Hepatocyte (in vitro differentiated cells): ENCODE data around the gene ZNG1E. TPM values are rescaled to one million over a fixed set of nuclear protein-coding genes. Genes with fewer than 3 reads are reported as not detected.
A peak's percentile ranks its signal among the peaks of the same experiment; 100 is the strongest.
"Not testable (repeated sequence)": the region's sequence is repeated elsewhere in the genome, so short reads cannot be mapped to it uniquely, and the experiment has no call there.

Source experiments
- DNase-seq: peaks from one replicate; pipeline ENCODE4 v3.0.0-alpha.2; 2016; ENCODE audit warnings: low spot score
- H2AFZ ChIP-seq: fragments of 200-600 bp; sonication (generic); 2 replicates; pipeline ENCODE4 v1.6.0; 2016; ENCODE audit warnings: antibody characterized with exemption, mild to moderate bottlenecking
- H3K27ac ChIP-seq: fragments of 200-600 bp; sonication (generic); 2 replicates; pipeline ENCODE4 v1.5.1; 2016; ENCODE audit warnings: mild to moderate bottlenecking
- H3K27me3 ChIP-seq: fragments of 200-600 bp; sonication (generic); 2 replicates; pipeline ENCODE4 v1.6.1; 2016
- H3K36me3 ChIP-seq: fragments of 200-600 bp; sonication (generic); replicated peaks from 2 replicates; pipeline ENCODE4 v1.5.1; 2016; ENCODE audit warnings: low read depth; ENCODE audit not compliant: insufficient read depth
- H3K4me1 ChIP-seq: fragments of 200-600 bp; sonication (generic); 2 replicates; pipeline ENCODE4 v1.5.1; 2016; ENCODE audit warnings: mild to moderate bottlenecking, moderate library complexity; ENCODE audit not compliant: insufficient read depth
- H3K4me2 ChIP-seq: fragments of 200-600 bp; sonication (generic); 2 replicates; pipeline ENCODE4 v1.6.0; 2016
- H3K4me3 ChIP-seq: fragments of 200-600 bp; sonication (generic); 2 replicates; pipeline ENCODE4 v1.5.1; 2016; ENCODE audit warnings: mild to moderate bottlenecking
- H3K79me2 ChIP-seq: fragments of 200-600 bp; sonication (generic); 2 replicates; pipeline ENCODE4 v1.6.0; 2017; ENCODE audit warnings: mild to moderate bottlenecking
- H3K9me2 ChIP-seq: fragments of 200-600 bp; sonication (generic); replicated peaks from 2 replicates; pipeline ENCODE4 v1.6.0; 2017; ENCODE audit warnings: mild to moderate bottlenecking; ENCODE audit not compliant: insufficient read depth
- H3K9me3 ChIP-seq: fragments of 200-600 bp; sonication (generic); 2 replicates; pipeline ENCODE4 v1.5.1; 2016; ENCODE audit warnings: low read depth, mild to moderate bottlenecking
- H4K20me1 ChIP-seq: fragments of 200-600 bp; sonication (generic); 2 replicates; pipeline ENCODE4 v1.6.0; 2016; ENCODE audit warnings: mild to moderate bottlenecking; ENCODE audit not compliant: insufficient read depth, poor library complexity, severe bottlenecking
- WGBS: methylation state at CpG from one replicate; pipeline ENCODE4 v1.1.6; 2016; ENCODE audit warnings: low lambda C conversion rate; ENCODE audit errors: missing lambda C conversion rate; 5-methylcytosine and 5-hydroxymethylcytosine counted together
- polyA plus RNA-seq: library from polyadenylated mRNA; unstranded; fragments of >200 nt; fragmentation: Nextera tagmentation; extraction: Ambion mirVana; gene quantifications from 2 replicates; pipeline ENCODE4 v1.2.1, GENCODE V29; 2016
- total RNA-seq: library from RNA; depleted of rRNA; stranded (reverse); fragments of >200 nt; gene quantifications from 2 replicates; pipeline ENCODE4 v1.2.3, GENCODE V29; 2014
- TF ChIP-seq, protein P1 (sequence below): fragments of 200-600 bp; sonication (generic); IDR thresholded peaks from 2 replicates; pipeline ENCODE4 v1.5.1; 2016; ENCODE audit warnings: antibody characterized with exemption, mild to moderate bottlenecking; ENCODE audit not compliant: poor library complexity

Gene ZNG1E
- 71.8 and 77.7 TPM in 2 replicates for total RNA-seq
- polyA plus RNA-seq: 80.4 and 82.6 TPM in 2 replicates

DNA sequence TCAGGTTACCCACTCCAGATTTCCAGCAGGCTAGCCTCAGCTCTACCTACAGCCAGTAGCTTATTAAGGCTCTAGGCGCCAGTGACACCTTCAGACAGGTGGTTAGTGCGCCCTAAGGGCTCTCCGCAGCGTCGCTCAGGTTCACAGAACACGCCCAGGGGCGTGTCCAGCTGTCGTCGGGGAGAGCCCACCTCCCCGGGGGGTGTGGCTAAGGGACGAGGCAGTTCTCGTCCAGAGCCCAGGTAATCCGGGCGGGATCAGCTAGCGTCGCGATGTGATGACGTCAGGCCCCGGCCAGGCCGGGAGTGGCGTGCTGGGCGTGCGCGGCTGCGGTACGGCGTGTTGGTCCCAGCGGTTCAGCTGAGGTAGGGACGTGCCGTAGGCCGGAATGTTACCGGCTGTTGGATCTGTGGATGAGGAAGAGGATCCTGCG is at the start of gene ZNG1E:
Gene ZNG1E, plus strand, starts transcription at position 340 of the 433 bp plus-strand sequence. Its CDS starts 49 bp downstream, at position 389.
- Histone ChIP-seq H2AFZ (peak within 1 kb of the TSS; percentile 4), H3K27ac (peak within 1 kb of the TSS; percentile 80), H3K4me2 (peak within 1 kb of the TSS; percentile 72)
- H3K36me3 ChIP-seq, H3K4me1 ChIP-seq, H3K9me3 ChIP-seq, H3K79me2 ChIP-seq, H3K27me3 ChIP-seq, H3K9me2 ChIP-seq, H4K20me1 ChIP-seq, H3K4me3 ChIP-seq: not testable (repeated sequence)
- WGBS: 0% methylated on average over 21 of the region's 33 CpGs
- DNase-seq: peak; percentile 73

DNA sequence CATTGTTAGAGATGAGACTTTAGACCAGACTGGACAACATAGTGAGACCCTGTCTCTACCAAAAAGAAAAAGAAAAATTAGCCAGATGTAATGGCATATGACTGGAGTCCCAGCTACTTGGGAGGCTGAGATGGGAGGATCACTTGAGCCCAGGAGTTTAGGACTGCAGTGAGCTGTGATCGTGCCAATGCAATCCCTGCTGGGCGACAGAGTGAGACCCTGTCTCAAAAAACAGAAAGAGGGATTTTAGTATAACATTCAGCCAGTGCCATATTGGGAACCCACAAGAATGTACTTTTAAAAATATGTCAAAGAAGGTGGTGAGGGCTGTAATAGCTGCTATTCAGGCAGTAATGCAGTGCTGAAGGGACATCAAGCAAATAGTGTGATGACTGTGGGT is 2.1 kb upstream of the ZNG1E start:
- H3K27me3 ChIP-seq, H2AFZ ChIP-seq, H3K79me2 ChIP-seq, H3K4me2 ChIP-seq, H3K9me2 ChIP-seq, DNase-seq, H3K4me1 ChIP-seq, H3K36me3 ChIP-seq, H4K20me1 ChIP-seq, H3K9me3 ChIP-seq, H3K27ac ChIP-seq, H3K4me3 ChIP-seq: not testable (repeated sequence)
- WGBS: 79% methylated on average over 2 of the region's 2 CpGs

GRCh38 chr9:65675018-65675417 is 710 bp upstream of the ZNG1E start:
- not testable (repeated sequence) for H3K36me3 ChIP-seq, H3K9me2 ChIP-seq, H4K20me1 ChIP-seq, H3K4me2 ChIP-seq, H3K4me3 ChIP-seq, H3K27me3 ChIP-seq, H3K27ac ChIP-seq, H3K79me2 ChIP-seq, H3K9me3 ChIP-seq, H3K4me1 ChIP-seq, DNase-seq, H2AFZ ChIP-seq
- WGBS: 50% methylated on average over 4 of the region's 5 CpGs

DNA sequence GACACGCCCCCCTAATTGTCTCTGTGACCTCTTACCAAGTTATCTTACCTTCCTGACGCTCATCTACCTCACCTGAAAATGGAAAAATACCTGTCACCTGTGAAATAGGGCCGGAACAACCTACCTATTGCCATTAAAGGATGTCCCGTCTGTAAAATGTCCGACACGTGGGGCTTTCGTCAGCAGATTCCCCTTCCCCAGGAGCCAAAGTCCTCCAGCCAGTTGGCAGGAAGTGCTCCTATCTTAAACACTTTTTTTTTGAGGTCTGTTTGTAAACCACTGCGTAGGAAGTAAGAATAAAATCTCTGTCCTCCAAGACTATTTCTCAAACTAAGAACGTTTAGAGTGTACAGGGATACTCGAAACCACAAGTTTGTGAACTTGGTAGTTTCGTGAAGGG is 661 bp downstream of the ZNG1E start:
- H3K4me1 ChIP-seq, H2AFZ ChIP-seq, H4K20me1 ChIP-seq, H3K27me3 ChIP-seq, H3K4me3 ChIP-seq, H3K9me3 ChIP-seq, DNase-seq, H3K36me3 ChIP-seq, H3K9me2 ChIP-seq, H3K79me2 ChIP-seq: not testable (repeated sequence)
- Histone ChIP-seq H3K4me2 (peak overlapping the region; percentile 72), H3K27ac (peak overlapping the region; percentile 76)
- WGBS: 7% methylated on average over 3 of the region's 11 CpGs

- H3K9me3 ChIP-seq, H3K36me3 ChIP-seq, H4K20me1 ChIP-seq, H3K27me3 ChIP-seq, H2AFZ ChIP-seq, H3K79me2 ChIP-seq, H3K9me2 ChIP-seq, DNase-seq, H3K4me3 ChIP-seq, H3K27ac ChIP-seq, H3K4me1 ChIP-seq, H3K4me2 ChIP-seq: not testable (repeated sequence)
- TF ChIP-seq, protein P1, sequence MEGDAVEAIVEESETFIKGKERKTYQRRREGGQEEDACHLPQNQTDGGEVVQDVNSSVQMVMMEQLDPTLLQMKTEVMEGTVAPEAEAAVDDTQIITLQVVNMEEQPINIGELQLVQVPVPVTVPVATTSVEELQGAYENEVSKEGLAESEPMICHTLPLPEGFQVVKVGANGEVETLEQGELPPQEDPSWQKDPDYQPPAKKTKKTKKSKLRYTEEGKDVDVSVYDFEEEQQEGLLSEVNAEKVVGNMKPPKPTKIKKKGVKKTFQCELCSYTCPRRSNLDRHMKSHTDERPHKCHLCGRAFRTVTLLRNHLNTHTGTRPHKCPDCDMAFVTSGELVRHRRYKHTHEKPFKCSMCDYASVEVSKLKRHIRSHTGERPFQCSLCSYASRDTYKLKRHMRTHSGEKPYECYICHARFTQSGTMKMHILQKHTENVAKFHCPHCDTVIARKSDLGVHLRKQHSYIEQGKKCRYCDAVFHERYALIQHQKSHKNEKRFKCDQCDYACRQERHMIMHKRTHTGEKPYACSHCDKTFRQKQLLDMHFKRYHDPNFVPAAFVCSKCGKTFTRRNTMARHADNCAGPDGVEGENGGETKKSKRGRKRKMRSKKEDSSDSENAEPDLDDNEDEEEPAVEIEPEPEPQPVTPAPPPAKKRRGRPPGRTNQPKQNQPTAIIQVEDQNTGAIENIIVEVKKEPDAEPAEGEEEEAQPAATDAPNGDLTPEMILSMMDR: peak; percentile 23
- WGBS: 50% methylated on average over 2 of the region's 3 CpGs
These were observed 2.8 kb downstream of the ZNG1E start for GRCh38 chr9:65678533-65678932.

- not testable (repeated sequence) for DNase-seq, H3K4me3 ChIP-seq, H2AFZ ChIP-seq, H3K27me3 ChIP-seq, H3K79me2 ChIP-seq, H3K4me1 ChIP-seq, H3K27ac ChIP-seq, H3K9me3 ChIP-seq, H3K36me3 ChIP-seq, H3K4me2 ChIP-seq, H3K9me2 ChIP-seq, H4K20me1 ChIP-seq
- WGBS: 80% methylated on average over 1 of the region's 2 CpGs
These were observed 27.8 kb downstream of the ZNG1E start for GRCh38 chr9:65703550-65703949.

DNA sequence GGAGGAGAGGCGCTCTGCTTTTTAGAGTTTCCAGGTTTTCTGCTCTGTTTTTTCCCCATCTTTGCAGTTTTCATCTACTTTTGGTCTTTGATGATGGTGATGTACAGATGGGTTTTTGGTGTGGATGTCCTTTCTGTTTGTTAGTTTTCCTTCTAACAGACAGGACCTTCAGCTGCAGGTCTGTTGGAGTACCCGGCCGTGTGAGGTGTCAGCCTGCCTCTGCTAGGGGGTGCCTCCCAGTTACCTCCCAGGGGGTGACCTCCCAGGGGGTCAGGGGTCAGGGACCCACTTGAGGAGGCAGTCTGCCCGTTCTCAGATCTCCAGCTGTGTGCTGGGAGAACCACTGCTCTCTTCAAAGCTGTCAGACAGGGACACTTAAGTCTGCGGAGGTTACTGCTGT is 38.7 kb downstream of the ZNG1E start:
- H3K36me3 ChIP-seq, H3K27ac ChIP-seq, H2AFZ ChIP-seq, H3K4me1 ChIP-seq, H3K4me3 ChIP-seq, H3K9me3 ChIP-seq, H3K9me2 ChIP-seq, DNase-seq, H3K79me2 ChIP-seq, H3K27me3 ChIP-seq, H4K20me1 ChIP-seq, H3K4me2 ChIP-seq: not testable (repeated sequence)
- WGBS: 37% methylated on average over 3 of the region's 5 CpGs

GRCh38 chr9:65737096-65737564 is 61.4 kb downstream of the ZNG1E start, which contains the start of gene FOXD4L4:
FOXD4L4 (plus strand) TSS chr9:65737146; CDS start chr9:65737146, 0 bp downstream.
- H3K9me3 ChIP-seq, H3K4me1 ChIP-seq, H3K79me2 ChIP-seq, H2AFZ ChIP-seq, H3K36me3 ChIP-seq, H3K4me2 ChIP-seq, H3K9me2 ChIP-seq, H4K20me1 ChIP-seq, H3K27me3 ChIP-seq, DNase-seq, H3K4me3 ChIP-seq, H3K27ac ChIP-seq: not testable (repeated sequence)
- 25% methylated on average over 10 of the region's 38 CpGs for whole genome bisulfite sequencing
